IPS DF 6.9 (cell line): ENCODE measurements around the gene MED10.
"Not testable (repeated sequence)": the region's sequence is repeated elsewhere in the genome, so short reads cannot be mapped to it uniquely, and the experiment has no call there.

ENCODE experiments used
- DNase-seq: peaks from one replicate; pipeline ENCODE4 v3.0.0-alpha.2; 2013; ENCODE audit warnings: low read depth, low spot score
- H3K27ac ChIP-seq: one replicate; pipeline ENCODE4 v1.5.1; 2013; ENCODE audit warnings: low read length, control low read depth
- H3K27me3 ChIP-seq: 2 replicates; pipeline ENCODE4 v1.6.1; 2013; ENCODE audit warnings: mild to moderate bottlenecking, low read length; ENCODE audit not compliant: control insufficient read depth, insufficient read depth
- H3K36me3 ChIP-seq: 2 replicates; pipeline ENCODE4 v1.6.1; 2013; ENCODE audit warnings: low read length; ENCODE audit not compliant: control insufficient read depth, insufficient read depth
- H3K4me1 ChIP-seq: 2 replicates; pipeline ENCODE4 v1.6.1; 2013; ENCODE audit warnings: low read length; ENCODE audit not compliant: control insufficient read depth, insufficient read depth
- H3K4me3 ChIP-seq: 2 replicates; pipeline ENCODE4 v1.5.1; 2013; ENCODE audit warnings: mild to moderate bottlenecking, low read length
- H3K9me3 ChIP-seq: 2 replicates; pipeline ENCODE4 v1.6.1; 2013; ENCODE audit warnings: low read length, inconsistent platforms; ENCODE audit not compliant: control insufficient read depth, insufficient read depth
- WGBS: extraction: QIAGEN DNeasy Blood & Tissue Kit; methylation state at CpG from one replicate; pipeline ENCODE4 v1.1.7; 2013; ENCODE audit warnings: mixed read lengths, missing lambda C conversion rate; ENCODE audit not compliant: insufficient read length, insufficient coverage; 5-methylcytosine and 5-hydroxymethylcytosine counted together

The MED10 gene

GRCh38 chr5:6360323-6361072 is 17.8 kb downstream of the MED10 start:
- no CpG with 5 or more reads among the region's 18 CpGs for WGBS
- Histone ChIP-seq H3K4me1 (0 out of 2 replicates have a peak, but pooled peaks cover 1% of the 10 kb centered on the region), H3K27ac (no peak overlapping the region), H3K4me3 (no peak overlapping the region), H3K9me3 (no peaks in the 10 kb centered on the region), H3K36me3 (no peaks in the 10 kb centered on the region), H3K27me3 (no peaks in the 10 kb centered on the region)
- DNase-seq: peak; percentile 4

GRCh38 chr5:6359555-6360322 is 18.6 kb downstream of the MED10 start:
- Histone ChIP-seq H3K27ac (no peak overlapping the region), H3K27me3 (no peaks in the 10 kb centered on the region), H3K4me1 (0 out of 2 replicates have a peak, but pooled peaks cover 1% of the 10 kb centered on the region), H3K4me3 (no peak overlapping the region), H3K36me3 (no peaks in the 10 kb centered on the region), H3K9me3 (no peaks in the 10 kb centered on the region)
- no CpG with 5 or more reads among the region's 16 CpGs for WGBS
- DNase-seq: peak; percentile 5

GRCh38 chr5:6358434-6358820 is 19.9 kb downstream of the MED10 start:
- Histone ChIP-seq H3K9me3 (no peaks in the 10 kb centered on the region), H3K4me1 (0 out of 2 replicates have a peak, but pooled peaks cover 1% of the 10 kb centered on the region), H3K4me3 (no peak overlapping the region), H3K27me3 (no peaks in the 10 kb centered on the region), H3K36me3 (no peaks in the 10 kb centered on the region), H3K27ac (no peak overlapping the region)
- DNase-seq: no peak
- no CpG with 5 or more reads among the region's 6 CpGs for WGBS

GRCh38 chr5:6357817-6358433 is 20.4 kb downstream of the MED10 start:
- not testable (repeated sequence) for H3K27me3 ChIP-seq, H3K9me3 ChIP-seq, H3K27ac ChIP-seq, H3K4me1 ChIP-seq, DNase-seq, H3K4me3 ChIP-seq, H3K36me3 ChIP-seq
- no CpG with 5 or more reads among the region's 8 CpGs for WGBS

GRCh38 chr5:6356578-6357164 is 21.7 kb downstream of the MED10 start:
- Histone ChIP-seq H3K9me3 (no peaks in the 10 kb centered on the region), H3K27ac (no peak overlapping the region), H3K36me3 (no peaks in the 10 kb centered on the region), H3K4me3 (no peak overlapping the region), H3K27me3 (no peaks in the 10 kb centered on the region), H3K4me1 (0 out of 2 replicates have a peak, but pooled peaks cover 1% of the 10 kb centered on the region)
- DNase-seq: no peak
- WGBS: no CpG with 5 or more reads among the region's 16 CpGs

- DNase-seq: no peak
- Histone ChIP-seq H3K36me3 (no peaks in the 10 kb centered on the region), H3K9me3 (no peaks in the 10 kb centered on the region), H3K27me3 (no peaks in the 10 kb centered on the region), H3K4me3 (no peak overlapping the region), H3K27ac (no peak overlapping the region), H3K4me1 (0 out of 2 replicates have a peak, but pooled peaks cover 1% of the 10 kb centered on the region)
- no CpG with 5 or more reads among the region's 6 CpGs for WGBS
These were observed 23.1 kb downstream of the MED10 start for GRCh38 chr5:6355294-6355693.

GRCh38 chr5:6354848-6355247 is 23.5 kb downstream of the MED10 start:
- WGBS: no CpG with 5 or more reads among the region's 3 CpGs
- H3K4me1 ChIP-seq: 0 out of 2 replicates have a peak, but pooled peaks cover 1% of the 10 kb centered on the region
- H3K9me3 ChIP-seq: no peaks in the 10 kb centered on the region
- no peak overlapping the region for H3K4me3 ChIP-seq
- no peaks in the 10 kb centered on the region for H3K27me3 ChIP-seq
- no peak overlapping the region for H3K27ac ChIP-seq
- DNase-seq: no peak
- no peaks in the 10 kb centered on the region for H3K36me3 ChIP-seq

- Histone ChIP-seq H3K9me3 (no peaks in the 10 kb centered on the region), H3K27me3 (no peaks in the 10 kb centered on the region), H3K4me1 (0 out of 2 replicates have a peak, but pooled peaks cover 1% of the 10 kb centered on the region), H3K4me3 (no peak overlapping the region), H3K27ac (no peak overlapping the region), H3K36me3 (no peaks in the 10 kb centered on the region)
- no peak for DNase-seq
- WGBS: no CpG with 5 or more reads among the region's 13 CpGs
These were observed 24.6 kb downstream of the MED10 start for GRCh38 chr5:6353602-6354302.

GRCh38 chr5:6350277-6351090 is 27.9 kb downstream of the MED10 start:
- no peaks in the 10 kb centered on the region for H3K9me3 ChIP-seq
- no peaks in the 10 kb centered on the region for H3K27me3 ChIP-seq
- no peaks in the 10 kb centered on the region for H3K4me1 ChIP-seq
- DNase-seq: no peak
- H3K27ac ChIP-seq: no peak overlapping the region
- WGBS: no CpG with 5 or more reads among the region's 18 CpGs
- no peaks in the 10 kb centered on the region for H3K36me3 ChIP-seq
- H3K4me3 ChIP-seq: no peak overlapping the region
